K562 (cell line): ENCODE data around the gene TNIP1. TPM values are rescaled to one million over a fixed set of nuclear protein-coding genes. Genes with fewer than 3 reads are reported as not detected.

Experiments used
- CBFB ChIP-seq: sonication (generic); formaldehyde crosslinking; IDR thresholded peaks from 2 replicates; pipeline ENCODE4 v1.4.0; 2020; ENCODE audit warnings: mild to moderate bottlenecking, missing genetic modification reagents
- CCNT2 ChIP-seq: IDR thresholded peaks from 2 replicates; pipeline ENCODE4 v1.6.1; 2011; ENCODE audit warnings: borderline replicate concordance, low read depth, mild to moderate bottlenecking, moderate library complexity, mixed read lengths, low read length; ENCODE audit not compliant: insufficient read length; ENCODE audit errors: extremely low read depth
- FOXJ2 ChIP-seq: fragments of 200-800 bp; sonication (Bioruptor generic); IDR thresholded peaks from 2 replicates; pipeline ENCODE4 v1.6.1; 2016; ENCODE audit warnings: missing genetic modification characterization, missing compliant biosample characterization
- FOXK1 ChIP-seq: sonication (generic); formaldehyde crosslinking; IDR thresholded peaks from 2 replicates; pipeline ENCODE4 v1.8.0; 2022; ENCODE audit warnings: missing genetic modification reagents, mild to moderate bottlenecking, borderline replicate concordance
- MTA2 ChIP-seq: fragments of 450-650 bp; IDR thresholded peaks from 2 replicates; pipeline ENCODE4 v1.6.1; 2016; ENCODE audit warnings: low read depth
- MXI1 ChIP-seq: IDR thresholded peaks from 2 replicates; pipeline ENCODE4 v1.6.1; 2011; ENCODE audit warnings: low read depth, mild to moderate bottlenecking, improper control_type of control experiment, low read length
- NRF1 ChIP-seq, 2 experiments: fragments of 450-650 bp; IDR thresholded peaks in 1 of 2; conservative IDR thresholded peaks in 1 of 2; 2 replicates each; pipeline ENCODE4 v1.6.1; 2014; ENCODE audit warnings: mild to moderate bottlenecking in 2 of 2
- PHF20 ChIP-seq: fragments of 450-650 bp; IDR thresholded peaks from 2 replicates; pipeline ENCODE4 v1.6.1; 2018; ENCODE audit not compliant: partially characterized antibody
- SREBF2 ChIP-seq: sonication (generic); formaldehyde crosslinking; IDR thresholded peaks from 2 replicates; pipeline ENCODE4 v1.4.0; 2020; ENCODE audit warnings: mild to moderate bottlenecking, missing genetic modification reagents
- SRSF3 ChIP-seq: fragments of 200-400 bp; formaldehyde crosslinking; IDR thresholded peaks from 2 replicates; pipeline ENCODE4 v1.6.1; 2016; ENCODE audit warnings: mild to moderate bottlenecking, low read length, moderate library complexity; ENCODE audit not compliant: insufficient read depth
- STAG1 ChIP-seq: sonication (generic); formaldehyde crosslinking; IDR thresholded peaks from 2 replicates; pipeline ENCODE4 v1.5.0; 2020; ENCODE audit warnings: missing genetic modification reagents, borderline replicate concordance
- TAF9B ChIP-seq: fragments of 450-650 bp; IDR thresholded peaks from 2 replicates; pipeline ENCODE4 v1.6.1; 2018; ENCODE audit warnings: mild to moderate bottlenecking; ENCODE audit not compliant: partially characterized antibody
- ZFP36 ChIP-seq: fragments of 150-350 bp; IDR thresholded peaks from 2 replicates; pipeline ENCODE4 v1.6.1; 2018; ENCODE audit warnings: low read length, low read depth; ENCODE audit not compliant: partially characterized antibody
- ZFX ChIP-seq: sonication (generic); formaldehyde crosslinking; IDR thresholded peaks from 2 replicates; pipeline ENCODE4 v1.8.0; 2022; ENCODE audit warnings: mild to moderate bottlenecking, missing genetic modification reagents, moderate library complexity
- ZNF124 ChIP-seq: sonication (generic); formaldehyde crosslinking; IDR thresholded peaks from 2 replicates; pipeline ENCODE4 v1.8.1; 2022; ENCODE audit warnings: missing genetic modification reagents
- ZNF175 ChIP-seq: fragments of 200-800 bp; sonication (Bioruptor generic); IDR thresholded peaks from 2 replicates; pipeline ENCODE4 v1.6.1; 2016; ENCODE audit warnings: low read depth, mild to moderate bottlenecking, missing genetic modification characterization, missing compliant biosample characterization
- ZNF785 ChIP-seq: fragments of 250-450 bp; sonication (Bioruptor Pico); IDR thresholded peaks from 2 replicates; pipeline ENCODE4 v1.4.0; 2020; ENCODE audit warnings: mild to moderate bottlenecking
- polyA plus RNA-seq, 8 experiments: library from polyadenylated mRNA; depleted of rRNA in 4 of 8; stranded (reverse) in 5 of 8; unstranded in 3 of 8; fragments of >200 nt; fragmentation: Nextera tagmentation in 2 of 8; fragmentation: Illumina TruSeq in 1 of 8; extraction: Ambion mirVana in 2 of 8; extraction: Trizol in 1 of 8; gene quantifications; 2 replicates each; pipeline versions ENCODE4 v1.2.1 to v1.2.3, GENCODE V29; 2011 to 2014; ENCODE audit warnings: inconsistent platforms in 1 of 8, missing spikeins in 1 of 8
- total RNA-seq, 7 experiments: library from RNA; depleted of rRNA in 6 of 7; stranded (reverse); fragments of >200 nt in 6 of 7; fragmentation: Illumina TruSeq in 2 of 7; extraction: Trizol in 2 of 7; gene quantifications; 2 replicates each; pipeline versions ENCODE4 v1.2.1 to v1.2.3, GENCODE V29; 2011 to 2021; ENCODE audit warnings: low replicate concordance in 1 of 7
- TF ChIP-seq, protein P1 (sequence below), 2 experiments: fragments of 450-650 bp; IDR thresholded peaks; 2 replicates each; pipeline ENCODE4 v1.6.1; 2016
- TF ChIP-seq, protein P2 (sequence below): fragments of 450-650 bp; formaldehyde crosslinking; IDR thresholded peaks from 2 replicates; pipeline ENCODE4 v1.4.0; 2020; ENCODE audit warnings: mild to moderate bottlenecking, moderate library complexity
- TF ChIP-seq, protein P3 (sequence below): sonication (generic); formaldehyde crosslinking; IDR thresholded peaks from 2 replicates; pipeline ENCODE4 v1.5.0; 2020; ENCODE audit warnings: missing genetic modification reagents
- TF ChIP-seq, protein P4 (sequence below): sonication (generic); formaldehyde crosslinking; IDR thresholded peaks from 2 replicates; pipeline ENCODE4 v1.8.1; 2023; ENCODE audit warnings: mild to moderate bottlenecking, missing genetic modification reagents

The TNIP1 gene
- total and polyA plus RNA-seq, 9 of the 15 experiments (the other 6 are each of a cell fraction or from before 2014, with no cell fraction given): 0.46 to 41.0 (median 24.6) TPM

DNA sequence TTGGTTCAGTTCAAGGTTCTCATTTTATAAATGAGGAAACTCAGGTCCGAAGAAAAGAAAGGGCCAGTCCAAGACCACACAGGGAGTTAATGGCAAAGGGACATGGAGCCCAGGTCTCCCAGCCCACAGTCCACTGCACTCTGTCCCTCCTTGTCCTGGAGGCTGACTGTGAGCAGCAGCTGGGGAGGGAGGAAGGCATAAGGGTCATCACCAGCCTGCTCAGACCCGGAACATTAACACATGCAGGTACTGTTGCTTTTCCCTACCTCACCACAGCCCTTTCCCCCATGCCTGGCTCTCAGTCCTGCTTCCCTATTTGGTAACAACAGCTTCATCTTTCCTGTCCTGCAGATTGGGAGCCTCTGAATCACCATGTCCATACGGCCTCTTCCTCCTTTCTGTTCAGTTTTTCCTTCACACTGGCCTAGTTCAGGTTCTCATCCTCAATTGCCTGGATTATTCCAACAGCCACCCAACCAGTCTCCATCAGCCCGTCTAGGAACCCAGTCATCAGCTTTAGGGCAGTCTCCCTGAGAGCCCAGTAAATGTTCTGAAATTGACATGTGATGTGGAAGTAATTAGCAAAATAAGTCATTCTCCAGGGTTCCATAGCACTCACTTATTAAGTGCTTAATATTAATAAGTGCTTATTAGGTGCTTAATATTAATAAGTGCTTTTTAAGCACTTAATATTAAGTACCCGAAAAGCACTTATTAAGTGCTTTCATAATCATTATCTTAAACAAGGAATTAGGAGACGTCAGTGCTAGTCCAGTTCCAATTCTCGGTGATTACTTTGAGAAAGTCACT is 56.2 kb downstream of the TNIP1 start (continued):
- TF ChIP-seq, protein P1, sequence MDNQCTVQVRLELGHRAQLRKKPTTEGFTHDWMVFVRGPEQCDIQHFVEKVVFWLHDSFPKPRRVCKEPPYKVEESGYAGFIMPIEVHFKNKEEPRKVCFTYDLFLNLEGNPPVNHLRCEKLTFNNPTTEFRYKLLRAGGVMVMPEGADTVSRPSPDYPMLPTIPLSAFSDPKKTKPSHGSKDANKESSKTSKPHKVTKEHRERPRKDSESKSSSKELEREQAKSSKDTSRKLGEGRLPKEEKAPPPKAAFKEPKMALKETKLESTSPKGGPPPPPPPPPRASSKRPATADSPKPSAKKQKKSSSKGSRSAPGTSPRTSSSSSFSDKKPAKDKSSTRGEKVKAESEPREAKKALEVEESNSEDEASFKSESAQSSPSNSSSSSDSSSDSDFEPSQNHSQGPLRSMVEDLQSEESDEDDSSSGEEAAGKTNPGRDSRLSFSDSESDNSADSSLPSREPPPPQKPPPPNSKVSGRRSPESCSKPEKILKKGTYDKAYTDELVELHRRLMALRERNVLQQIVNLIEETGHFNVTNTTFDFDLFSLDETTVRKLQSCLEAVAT (IDR thresholded peaks at IDR 0.05): no peak
- no peak for TF ChIP-seq SRSF3
- TF ChIP-seq TAF9B: no peak
- TF ChIP-seq MTA2: no peak
- TF ChIP-seq, protein P2, sequence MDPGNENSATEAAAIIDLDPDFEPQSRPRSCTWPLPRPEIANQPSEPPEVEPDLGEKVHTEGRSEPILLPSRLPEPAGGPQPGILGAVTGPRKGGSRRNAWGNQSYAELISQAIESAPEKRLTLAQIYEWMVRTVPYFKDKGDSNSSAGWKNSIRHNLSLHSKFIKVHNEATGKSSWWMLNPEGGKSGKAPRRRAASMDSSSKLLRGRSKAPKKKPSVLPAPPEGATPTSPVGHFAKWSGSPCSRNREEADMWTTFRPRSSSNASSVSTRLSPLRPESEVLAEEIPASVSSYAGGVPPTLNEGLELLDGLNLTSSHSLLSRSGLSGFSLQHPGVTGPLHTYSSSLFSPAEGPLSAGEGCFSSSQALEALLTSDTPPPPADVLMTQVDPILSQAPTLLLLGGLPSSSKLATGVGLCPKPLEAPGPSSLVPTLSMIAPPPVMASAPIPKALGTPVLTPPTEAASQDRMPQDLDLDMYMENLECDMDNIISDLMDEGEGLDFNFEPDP (CRISPR knock-in tag): no peak
- TF ChIP-seq ZFX (CRISPR knock-in tag): peak; percentile 39; the same call in 1 of the 2 replicates
- TF ChIP-seq MXI1: no peak
- no peak for TF ChIP-seq FOXJ2 (tag)
- TF ChIP-seq FOXK1 (CRISPR knock-in tag): peak; percentile 96
- TF ChIP-seq CCNT2: no peak
- TF ChIP-seq SREBF2: no peak
- no peak for TF ChIP-seq ZNF785 (CRISPR knock-in tag)
- TF ChIP-seq, protein P3, sequence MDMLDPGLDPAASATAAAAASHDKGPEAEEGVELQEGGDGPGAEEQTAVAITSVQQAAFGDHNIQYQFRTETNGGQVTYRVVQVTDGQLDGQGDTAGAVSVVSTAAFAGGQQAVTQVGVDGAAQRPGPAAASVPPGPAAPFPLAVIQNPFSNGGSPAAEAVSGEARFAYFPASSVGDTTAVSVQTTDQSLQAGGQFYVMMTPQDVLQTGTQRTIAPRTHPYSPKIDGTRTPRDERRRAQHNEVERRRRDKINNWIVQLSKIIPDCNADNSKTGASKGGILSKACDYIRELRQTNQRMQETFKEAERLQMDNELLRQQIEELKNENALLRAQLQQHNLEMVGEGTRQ: no peak
- TF ChIP-seq STAG1 (CRISPR knock-in tag): no peak
- no peak for TF ChIP-seq CBFB (CRISPR knock-in tag)
- no peak for TF ChIP-seq PHF20
- TF ChIP-seq ZNF124 (CRISPR knock-in tag): no peak
- no peak for TF ChIP-seq ZFP36
- TF ChIP-seq, protein P4, sequence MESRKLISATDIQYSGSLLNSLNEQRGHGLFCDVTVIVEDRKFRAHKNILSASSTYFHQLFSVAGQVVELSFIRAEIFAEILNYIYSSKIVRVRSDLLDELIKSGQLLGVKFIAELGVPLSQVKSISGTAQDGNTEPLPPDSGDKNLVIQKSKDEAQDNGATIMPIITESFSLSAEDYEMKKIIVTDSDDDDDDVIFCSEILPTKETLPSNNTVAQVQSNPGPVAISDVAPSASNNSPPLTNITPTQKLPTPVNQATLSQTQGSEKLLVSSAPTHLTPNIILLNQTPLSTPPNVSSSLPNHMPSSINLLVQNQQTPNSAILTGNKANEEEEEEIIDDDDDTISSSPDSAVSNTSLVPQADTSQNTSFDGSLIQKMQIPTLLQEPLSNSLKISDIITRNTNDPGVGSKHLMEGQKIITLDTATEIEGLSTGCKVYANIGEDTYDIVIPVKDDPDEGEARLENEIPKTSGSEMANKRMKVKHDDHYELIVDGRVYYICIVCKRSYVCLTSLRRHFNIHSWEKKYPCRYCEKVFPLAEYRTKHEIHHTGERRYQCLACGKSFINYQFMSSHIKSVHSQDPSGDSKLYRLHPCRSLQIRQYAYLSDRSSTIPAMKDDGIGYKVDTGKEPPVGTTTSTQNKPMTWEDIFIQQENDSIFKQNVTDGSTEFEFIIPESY (CRISPR knock-in tag): peak; percentile 92
- no peak for TF ChIP-seq ZNF175 (CRISPR knock-in tag)
- TF ChIP-seq NRF1 (conservative IDR thresholded peaks at IDR 0.05 in 1 of 2, IDR thresholded peaks at IDR 0.05 in 1 of 2): no peak
